HEK293 (cell line): ENCODE results near the gene APH1A.
A peak's percentile ranks its signal among the peaks of the same experiment; 100 is the strongest.

Experiments
- OSR2 ChIP-seq: fragments of 450-650 bp; formaldehyde crosslinking; IDR thresholded peaks from 2 replicates; pipeline ENCODE4 v1.5.1; 2016; ENCODE audit warnings: missing biosample characterization, missing genetic modification characterization
- SALL2 ChIP-seq: fragments of 450-650 bp; formaldehyde crosslinking; IDR thresholded peaks from 2 replicates; pipeline ENCODE4 v1.5.0; 2017; ENCODE audit warnings: missing biosample characterization, mild to moderate bottlenecking, missing genetic modification characterization, borderline replicate concordance
- SCRT2 ChIP-seq: fragments of 450-650 bp; formaldehyde crosslinking; IDR thresholded peaks from 2 replicates; pipeline ENCODE4 v1.5.1; 2016; ENCODE audit warnings: missing biosample characterization, missing genetic modification characterization
- SETDB1 ChIP-seq: IDR thresholded peaks from one replicate; pipeline ENCODE4 v1.6.1; 2017; ENCODE audit warnings: mild to moderate bottlenecking, low read length, moderate library complexity, mixed read lengths; ENCODE audit not compliant: insufficient read length
- SP7 ChIP-seq: fragments of 450-650 bp; formaldehyde crosslinking; IDR thresholded peaks from 2 replicates; pipeline ENCODE4 v1.5.1; 2016; ENCODE audit warnings: missing biosample characterization, missing genetic modification characterization
- TCF7L2 ChIP-seq: IDR thresholded peaks from 2 replicates; pipeline ENCODE4 v1.6.1; 2011; ENCODE audit warnings: low read depth, mild to moderate bottlenecking, inconsistent platforms, low read length, moderate library complexity, borderline replicate concordance
- ZBTB21 ChIP-seq: fragments of 450-650 bp; formaldehyde crosslinking; IDR thresholded peaks from 2 replicates; pipeline ENCODE4 v1.5.1; 2017; ENCODE audit warnings: missing biosample characterization, missing genetic modification characterization
- ZBTB26 ChIP-seq: fragments of 450-650 bp; formaldehyde crosslinking; optimal IDR thresholded peaks from 2 replicates; pipeline ENCODE3; 2016; ENCODE audit warnings: missing biosample characterization, mild to moderate bottlenecking, missing genetic modification characterization
- ZFP3 ChIP-seq: fragments of 450-650 bp; formaldehyde crosslinking; IDR thresholded peaks from 2 replicates; pipeline ENCODE4 v1.5.1; 2016; ENCODE audit warnings: low read depth, missing biosample characterization, missing genetic modification characterization
- ZFP41 ChIP-seq: fragments of 450-650 bp; formaldehyde crosslinking; IDR thresholded peaks from 2 replicates; pipeline ENCODE4 v1.5.1; 2016; ENCODE audit warnings: missing biosample characterization, missing genetic modification characterization, borderline replicate concordance
- ZNF138 ChIP-seq: fragments of 450-650 bp; formaldehyde crosslinking; IDR thresholded peaks from 2 replicates; pipeline ENCODE4 v1.5.1; 2016; ENCODE audit warnings: missing biosample characterization, missing genetic modification characterization, borderline replicate concordance
- ZNF18 ChIP-seq: fragments of 450-650 bp; formaldehyde crosslinking; IDR thresholded peaks from 2 replicates; pipeline ENCODE4 v1.5.1; 2016; ENCODE audit warnings: missing biosample characterization, missing genetic modification characterization
- ZNF184 ChIP-seq: fragments of 450-650 bp; IDR thresholded peaks from 2 replicates; pipeline ENCODE4 v1.5.1; 2018; ENCODE audit warnings: missing biosample characterization, mild to moderate bottlenecking, missing genetic modification characterization
- ZNF19 ChIP-seq: fragments of 450-650 bp; formaldehyde crosslinking; IDR thresholded peaks from 2 replicates; pipeline ENCODE4; 2016; ENCODE audit warnings: missing biosample characterization, missing genetic modification characterization, low read depth
- ZNF302 ChIP-seq: fragments of 450-650 bp; formaldehyde crosslinking; IDR thresholded peaks from 2 replicates; pipeline ENCODE4 v1.5.1; 2016; ENCODE audit warnings: missing biosample characterization, missing genetic modification characterization, low read depth
- ZNF335 ChIP-seq: fragments of 450-650 bp; formaldehyde crosslinking; conservative IDR thresholded peaks from 2 replicates; pipeline ENCODE4 v1.5.1; 2016; ENCODE audit warnings: missing biosample characterization, missing genetic modification characterization
- ZNF37A ChIP-seq: fragments of 450-650 bp; IDR thresholded peaks from 2 replicates; pipeline ENCODE4 v1.5.1; 2018; ENCODE audit warnings: missing biosample characterization, missing genetic modification characterization
- ZNF394 ChIP-seq: fragments of 450-650 bp; formaldehyde crosslinking; IDR thresholded peaks from 2 replicates; pipeline ENCODE4 v1.5.1; 2016; ENCODE audit warnings: missing biosample characterization, missing genetic modification characterization, mild to moderate bottlenecking, moderate library complexity, borderline replicate concordance
- ZNF404 ChIP-seq: fragments of 450-650 bp; formaldehyde crosslinking; IDR thresholded peaks from 2 replicates; pipeline ENCODE4 v1.5.1; 2017; ENCODE audit warnings: missing biosample characterization, missing genetic modification characterization
- ZNF423 ChIP-seq: fragments of 450-650 bp; formaldehyde crosslinking; IDR thresholded peaks from 2 replicates; pipeline ENCODE4 v1.5.1; 2016; ENCODE audit warnings: missing biosample characterization, missing genetic modification characterization
- ZNF473 ChIP-seq: fragments of 450-650 bp; formaldehyde crosslinking; IDR thresholded peaks from 2 replicates; pipeline ENCODE4 v1.5.1; 2017; ENCODE audit warnings: missing biosample characterization, missing genetic modification characterization
- ZNF521 ChIP-seq: fragments of 450-650 bp; formaldehyde crosslinking; IDR thresholded peaks from 2 replicates; pipeline ENCODE4 v1.5.1; 2017; ENCODE audit warnings: missing biosample characterization, mild to moderate bottlenecking, missing genetic modification characterization
- ZNF558 ChIP-seq: fragments of 450-650 bp; formaldehyde crosslinking; IDR thresholded peaks from 2 replicates; pipeline ENCODE4 v1.5.1; 2016; ENCODE audit warnings: missing biosample characterization, missing genetic modification characterization
- ZNF707 ChIP-seq: fragments of 450-650 bp; formaldehyde crosslinking; IDR thresholded peaks from 2 replicates; pipeline ENCODE4 v1.5.1; 2016; ENCODE audit warnings: missing biosample characterization, missing genetic modification characterization
- TF ChIP-seq, protein P1 (sequence below): fragments of 450-650 bp; formaldehyde crosslinking; IDR thresholded peaks from 2 replicates; pipeline ENCODE4 v1.5.1; 2016; ENCODE audit warnings: missing biosample characterization, missing genetic modification characterization
- TF ChIP-seq, protein P2 (sequence below): fragments of 450-650 bp; formaldehyde crosslinking; IDR thresholded peaks from 2 replicates; pipeline ENCODE4 v1.5.1; 2016; ENCODE audit warnings: missing biosample characterization, missing genetic modification characterization, borderline replicate concordance
- TF ChIP-seq, protein P3 (sequence below): fragments of 450-650 bp; formaldehyde crosslinking; IDR thresholded peaks from 2 replicates; pipeline ENCODE4 v1.5.1; 2016; ENCODE audit warnings: missing biosample characterization, missing genetic modification characterization
- TF ChIP-seq, protein P4 (sequence below): fragments of 450-650 bp; formaldehyde crosslinking; IDR thresholded peaks from 2 replicates; pipeline ENCODE4 v1.5.1; 2017; ENCODE audit warnings: missing biosample characterization, missing genetic modification characterization

APH1A gene

DNA sequence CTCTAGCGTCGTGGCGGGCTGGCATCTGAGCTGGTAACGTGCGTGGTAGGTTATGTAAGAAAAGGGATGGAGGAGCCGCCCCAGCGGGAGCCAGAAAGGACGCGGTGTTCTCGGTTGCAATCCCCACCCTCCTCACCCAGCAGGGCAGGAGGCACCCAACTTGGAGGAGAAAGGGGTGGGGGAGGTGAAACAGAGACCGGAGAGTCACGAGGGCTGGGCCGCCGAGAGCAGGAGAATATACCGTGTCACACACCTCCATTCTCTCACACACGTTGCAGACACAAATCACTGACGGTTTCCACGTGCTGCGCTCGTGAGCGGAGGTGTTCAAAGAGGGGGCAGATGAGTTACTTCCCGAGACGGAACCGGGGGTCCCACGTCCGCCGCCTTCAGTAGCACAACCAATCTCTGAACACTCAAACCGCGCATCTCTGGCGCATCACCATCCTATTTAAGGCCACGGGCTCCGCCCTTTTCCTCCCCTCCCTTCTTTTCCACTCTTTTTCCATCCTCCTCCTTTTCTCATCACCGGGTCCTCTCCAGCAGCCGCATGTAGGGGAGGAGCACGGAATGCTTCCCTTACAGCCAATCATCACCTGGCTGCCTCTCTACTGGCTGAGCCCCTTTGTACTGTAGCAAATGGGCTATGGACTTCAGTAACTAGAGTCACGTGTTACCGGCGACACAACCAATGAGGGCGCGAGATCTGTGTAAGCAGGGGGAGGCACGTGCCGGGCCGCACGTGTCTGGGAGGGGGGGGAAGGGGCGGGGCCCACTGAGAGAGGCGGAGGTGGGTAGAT lies 13.1 kb upstream of the APH1A start, which contains the start of gene CIART (continued):
- TF ChIP-seq, protein P1, sequence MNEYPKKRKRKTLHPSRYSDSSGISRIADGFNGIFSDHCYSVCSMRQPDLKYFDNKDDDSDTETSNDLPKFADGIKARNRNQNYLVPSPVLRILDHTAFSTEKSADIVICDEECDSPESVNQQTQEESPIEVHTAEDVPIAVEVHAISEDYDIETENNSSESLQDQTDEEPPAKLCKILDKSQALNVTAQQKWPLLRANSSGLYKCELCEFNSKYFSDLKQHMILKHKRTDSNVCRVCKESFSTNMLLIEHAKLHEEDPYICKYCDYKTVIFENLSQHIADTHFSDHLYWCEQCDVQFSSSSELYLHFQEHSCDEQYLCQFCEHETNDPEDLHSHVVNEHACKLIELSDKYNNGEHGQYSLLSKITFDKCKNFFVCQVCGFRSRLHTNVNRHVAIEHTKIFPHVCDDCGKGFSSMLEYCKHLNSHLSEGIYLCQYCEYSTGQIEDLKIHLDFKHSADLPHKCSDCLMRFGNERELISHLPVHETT (tag by site-specific recombination): 0 out of 2 replicates have a peak, but pooled peaks have one; percentile 40
- no peak for TF ChIP-seq OSR2 (tag by site-specific recombination)
- TF ChIP-seq, protein P2, sequence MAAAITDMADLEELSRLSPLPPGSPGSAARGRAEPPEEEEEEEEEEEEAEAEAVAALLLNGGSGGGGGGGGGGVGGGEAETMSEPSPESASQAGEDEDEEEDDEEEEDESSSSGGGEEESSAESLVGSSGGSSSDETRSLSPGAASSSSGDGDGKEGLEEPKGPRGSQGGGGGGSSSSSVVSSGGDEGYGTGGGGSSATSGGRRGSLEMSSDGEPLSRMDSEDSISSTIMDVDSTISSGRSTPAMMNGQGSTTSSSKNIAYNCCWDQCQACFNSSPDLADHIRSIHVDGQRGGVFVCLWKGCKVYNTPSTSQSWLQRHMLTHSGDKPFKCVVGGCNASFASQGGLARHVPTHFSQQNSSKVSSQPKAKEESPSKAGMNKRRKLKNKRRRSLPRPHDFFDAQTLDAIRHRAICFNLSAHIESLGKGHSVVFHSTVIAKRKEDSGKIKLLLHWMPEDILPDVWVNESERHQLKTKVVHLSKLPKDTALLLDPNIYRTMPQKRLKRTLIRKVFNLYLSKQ (tag by site-specific recombination): no peak
- no peak for TF ChIP-seq ZFP41 (tag by site-specific recombination)
- TF ChIP-seq ZFP3: no peak
- TF ChIP-seq ZNF473 (tag by site-specific recombination): no peak
- TF ChIP-seq ZNF521 (tag by site-specific recombination): no peak
- TF ChIP-seq ZBTB21 (tag by site-specific recombination): no peak
- TF ChIP-seq SCRT2 (tag by site-specific recombination): no peak
- no peak for TF ChIP-seq ZNF404 (tag by site-specific recombination)
- TF ChIP-seq SALL2 (tag by site-specific recombination): no peak
- no peak for TF ChIP-seq ZNF184 (tag by site-specific recombination)
- no peak for TF ChIP-seq ZNF302 (tag by site-specific recombination)
- no peak for TF ChIP-seq SETDB1
- peak; percentile 14; the same call in 1 of the 2 replicates for TF ChIP-seq ZNF394 (tag by site-specific recombination)
- TF ChIP-seq ZNF18 (tag by site-specific recombination): no peak
- TF ChIP-seq, protein P3, sequence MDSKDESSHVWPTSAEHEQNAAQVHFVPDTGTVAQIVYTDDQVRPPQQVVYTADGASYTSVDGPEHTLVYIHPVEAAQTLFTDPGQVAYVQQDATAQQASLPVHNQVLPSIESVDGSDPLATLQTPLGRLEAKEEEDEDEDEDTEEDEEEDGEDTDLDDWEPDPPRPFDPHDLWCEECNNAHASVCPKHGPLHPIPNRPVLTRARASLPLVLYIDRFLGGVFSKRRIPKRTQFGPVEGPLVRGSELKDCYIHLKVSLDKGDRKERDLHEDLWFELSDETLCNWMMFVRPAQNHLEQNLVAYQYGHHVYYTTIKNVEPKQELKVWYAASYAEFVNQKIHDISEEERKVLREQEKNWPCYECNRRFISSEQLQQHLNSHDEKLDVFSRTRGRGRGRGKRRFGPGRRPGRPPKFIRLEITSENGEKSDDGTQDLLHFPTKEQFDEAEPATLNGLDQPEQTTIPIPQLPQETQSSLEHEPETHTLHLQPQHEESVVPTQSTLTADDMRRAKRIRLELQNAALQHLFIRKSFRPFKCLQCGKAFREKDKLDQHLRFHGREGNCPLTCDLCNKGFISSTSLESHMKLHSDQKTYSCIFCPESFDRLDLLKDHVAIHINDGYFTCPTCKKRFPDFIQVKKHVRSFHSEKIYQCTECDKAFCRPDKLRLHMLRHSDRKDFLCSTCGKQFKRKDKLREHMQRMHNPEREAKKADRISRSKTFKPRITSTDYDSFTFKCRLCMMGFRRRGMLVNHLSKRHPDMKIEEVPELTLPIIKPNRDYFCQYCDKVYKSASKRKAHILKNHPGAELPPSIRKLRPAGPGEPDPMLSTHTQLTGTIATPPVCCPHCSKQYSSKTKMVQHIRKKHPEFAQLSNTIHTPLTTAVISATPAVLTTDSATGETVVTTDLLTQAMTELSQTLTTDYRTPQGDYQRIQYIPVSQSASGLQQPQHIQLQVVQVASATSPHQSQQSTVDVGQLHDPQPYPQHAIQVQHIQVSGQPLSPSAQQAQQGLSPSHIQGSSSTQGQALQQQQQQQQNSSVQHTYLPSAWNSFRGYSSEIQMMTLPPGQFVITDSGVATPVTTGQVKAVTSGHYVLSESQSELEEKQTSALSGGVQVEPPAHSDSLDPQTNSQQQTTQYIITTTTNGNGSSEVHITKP (tag by site-specific recombination): peak; percentile 88
- TF ChIP-seq, protein P4, sequence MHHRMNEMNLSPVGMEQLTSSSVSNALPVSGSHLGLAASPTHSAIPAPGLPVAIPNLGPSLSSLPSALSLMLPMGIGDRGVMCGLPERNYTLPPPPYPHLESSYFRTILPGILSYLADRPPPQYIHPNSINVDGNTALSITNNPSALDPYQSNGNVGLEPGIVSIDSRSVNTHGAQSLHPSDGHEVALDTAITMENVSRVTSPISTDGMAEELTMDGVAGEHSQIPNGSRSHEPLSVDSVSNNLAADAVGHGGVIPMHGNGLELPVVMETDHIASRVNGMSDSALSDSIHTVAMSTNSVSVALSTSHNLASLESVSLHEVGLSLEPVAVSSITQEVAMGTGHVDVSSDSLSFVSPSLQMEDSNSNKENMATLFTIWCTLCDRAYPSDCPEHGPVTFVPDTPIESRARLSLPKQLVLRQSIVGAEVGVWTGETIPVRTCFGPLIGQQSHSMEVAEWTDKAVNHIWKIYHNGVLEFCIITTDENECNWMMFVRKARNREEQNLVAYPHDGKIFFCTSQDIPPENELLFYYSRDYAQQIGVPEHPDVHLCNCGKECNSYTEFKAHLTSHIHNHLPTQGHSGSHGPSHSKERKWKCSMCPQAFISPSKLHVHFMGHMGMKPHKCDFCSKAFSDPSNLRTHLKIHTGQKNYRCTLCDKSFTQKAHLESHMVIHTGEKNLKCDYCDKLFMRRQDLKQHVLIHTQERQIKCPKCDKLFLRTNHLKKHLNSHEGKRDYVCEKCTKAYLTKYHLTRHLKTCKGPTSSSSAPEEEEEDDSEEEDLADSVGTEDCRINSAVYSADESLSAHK (tag by site-specific recombination): no peak
- no peak for TF ChIP-seq TCF7L2
- TF ChIP-seq ZNF707: no peak
- TF ChIP-seq ZNF423: no peak
- no peak for TF ChIP-seq ZNF19
- peak; percentile 23 for TF ChIP-seq ZBTB26
- no peak for TF ChIP-seq ZNF37A
- no peak for TF ChIP-seq ZNF138 (tag by site-specific recombination)
- TF ChIP-seq ZNF335 (tag by site-specific recombination): peak; percentile 51
- peak; percentile 23 for TF ChIP-seq SP7 (tag by site-specific recombination)
- no peak for TF ChIP-seq ZNF558
